HCT116 (cell line): ENCODE results near the gene SPCS3. TPM values are rescaled to one million over a fixed set of nuclear protein-coding genes. Genes with fewer than 3 reads are reported as not detected.
"Not testable (repeated sequence)": the region's sequence is repeated elsewhere in the genome, so short reads cannot be mapped to it uniquely, and the experiment has no call there.

Experiments used
- ATAC-seq: fragments of 200-7000 bp; cut with Tn5 transposase; 2 replicates; pipeline ENCODE4 v1.9.1; 2020; ENCODE audit warnings: mild to moderate bottlenecking, moderate library complexity
- BruUV-seq: library from RNA; stranded (reverse); fragments of 400-500 nt; replicated peaks from 2 replicates; lab custom pipeline; 2021; lab: Mats Ljungman, UMichigan
- CTCF ChIA-PET: fragments of 300-600 bp; sonication (Branson Sonifier 250); formaldehyde crosslinking; loops from one replicate; lab custom pipeline; 2021; ENCODE audit warnings: antibody characterized with exemption; lab: Charles Lee
- POLR2A ChIA-PET: fragments of 300-600, 350-600 bp; sonication (Branson Sonifier 250); formaldehyde crosslinking; loops from one replicate; lab custom pipeline; 2021; ENCODE audit warnings: antibody characterized with exemption; lab: Charles Lee
- RAD21 ChIA-PET, 2 experiments: fragments of 300-600 bp; sonication (Branson Sonifier 250); formaldehyde crosslinking; loops; one replicate each; lab custom pipeline; 2023; ENCODE audit warnings: low total read pairs in 2 of 2; ENCODE audit not compliant: uncharacterized antibody in 2 of 2, unreplicated experiment in 2 of 2, low non-redundant PET in 1 of 2; lab: Charles Lee
- DNase-seq: peaks from one replicate; pipeline ENCODE4 v3.0.0-alpha.2; 2010; ENCODE audit warnings: low read depth, low spot score
- H2AFZ ChIP-seq: fragments of 200-600 bp; shearing (Covaris generic), sonication (generic); 2 replicates; pipeline ENCODE4 v1.6.1; 2017; ENCODE audit warnings: low read depth, mixed run types, mixed read lengths, antibody characterized with exemption, low read length; ENCODE audit not compliant: poor library complexity, severe bottlenecking
- H3K27ac ChIP-seq: 2 replicates; pipeline ENCODE4 v1.5.1; 2012; ENCODE audit warnings: low read depth, low read length
- H3K27me3 ChIP-seq: fragments of 200-600 bp; sonication (generic); 2 replicates; pipeline ENCODE4 v1.6.1; 2016; ENCODE audit warnings: mixed run types, low read length, mixed read lengths; ENCODE audit not compliant: insufficient read depth
- H3K36me3 ChIP-seq, 2 experiments: fragments of 200-500 bp in 1 of 2; fragments of 200-600 bp in 1 of 2; sonication (Bioruptor generic) in 1 of 2; sonication (generic) in 1 of 2; 2 replicates each; pipeline versions ENCODE4 v1.5.1 to v1.6.1; 2014 to 2016; ENCODE audit warnings: low read length in 2 of 2, inconsistent platforms in 1 of 2, mixed read lengths in 1 of 2, mixed run types in 1 of 2; ENCODE audit not compliant: insufficient read depth in 2 of 2, control insufficient read depth in 1 of 2
- H3K4me1 ChIP-seq, 2 experiments: fragments of 200-600 bp in 1 of 2; sonication (generic) in 1 of 2; 2 replicates each; pipeline versions ENCODE4 v1.5.1 to v1.6.1; 2012 to 2017; ENCODE audit warnings: low read length in 2 of 2, inconsistent platforms in 1 of 2, mild to moderate bottlenecking in 1 of 2, mixed read lengths in 1 of 2, mixed run types in 1 of 2, moderate library complexity in 1 of 2; ENCODE audit not compliant: insufficient read depth in 2 of 2, control insufficient read depth in 1 of 2
- H3K4me2 ChIP-seq: fragments of 200-600 bp; sonication (generic); 2 replicates; pipeline ENCODE4 v1.6.1; 2017; ENCODE audit warnings: mixed run types, low read length, mixed read lengths
- H3K4me3 ChIP-seq, 2 experiments: fragments of 200-600 bp in 1 of 2; sonication (generic) in 1 of 2; replicated peaks in 1 of 2; 2 replicates each; pipeline ENCODE4 v1.5.1; 2011 to 2016; ENCODE audit warnings: low read length in 2 of 2, control low read depth in 1 of 2, low read depth in 1 of 2, mild to moderate bottlenecking in 1 of 2, mixed read lengths in 1 of 2, mixed run types in 1 of 2
- H3K79me2 ChIP-seq: fragments of 200-600 bp; sonication (generic); 2 replicates; pipeline ENCODE4 v1.6.1; 2017; ENCODE audit warnings: mild to moderate bottlenecking, mixed run types, low read length, moderate library complexity, mixed read lengths; ENCODE audit not compliant: insufficient read depth
- H3K9ac ChIP-seq: fragments of 200-600 bp; sonication (generic); 2 replicates; pipeline ENCODE4 v1.6.1; 2016; ENCODE audit warnings: low read length, mixed read lengths
- H3K9me2 ChIP-seq: fragments of 200-600 bp; sonication (generic), shearing (Covaris generic); 2 replicates; pipeline ENCODE4 v1.6.1; 2017; ENCODE audit warnings: mixed run types, mild to moderate bottlenecking, moderate library complexity; ENCODE audit not compliant: insufficient read depth
- H3K9me3 ChIP-seq, 2 experiments: fragments of 200-500 bp in 1 of 2; fragments of 200-600 bp in 1 of 2; sonication (Bioruptor generic) in 1 of 2; sonication (generic) in 1 of 2; 2 replicates each; pipeline ENCODE4 v1.6.1; 2014 to 2017; ENCODE audit warnings: low read length in 2 of 2, mixed read lengths in 2 of 2, inconsistent platforms in 1 of 2, low read depth in 1 of 2, mild to moderate bottlenecking in 1 of 2, mixed run types in 1 of 2, moderate library complexity in 1 of 2; ENCODE audit not compliant: control insufficient read depth in 1 of 2, insufficient read depth in 1 of 2
- H4K20me1 ChIP-seq: fragments of 200-600 bp; sonication (generic), shearing (Covaris generic); 2 replicates; pipeline ENCODE4 v1.6.1; 2017; ENCODE audit warnings: mixed run types, mild to moderate bottlenecking, moderate library complexity; ENCODE audit not compliant: insufficient read depth
- CTCF ChIP-seq, 3 experiments: fragments of 200-600 bp in 1 of 3; sonication (generic) in 1 of 3; IDR thresholded peaks in 2 of 3; conservative IDR thresholded peaks in 1 of 3; 2 replicates each; pipeline ENCODE4 v1.5.1; 2012 to 2017; ENCODE audit warnings: low read depth in 2 of 3, low read length in 2 of 3, antibody characterized with exemption in 1 of 3, borderline replicate concordance in 1 of 3, control low read depth in 1 of 3, mild to moderate bottlenecking in 1 of 3, mixed read lengths in 1 of 3, mixed run types in 1 of 3, moderate library complexity in 1 of 3; ENCODE audit not compliant: insufficient read depth in 1 of 3
- SIN3A ChIP-seq: IDR thresholded peaks from 2 replicates; pipeline ENCODE4 v1.6.1; 2012; ENCODE audit warnings: low read depth
- TCF7L2 ChIP-seq: IDR thresholded peaks from 2 replicates; pipeline ENCODE4 v1.7.0; 2011; ENCODE audit warnings: borderline replicate concordance, inconsistent platforms; ENCODE audit not compliant: insufficient read depth, insufficient read length; ENCODE audit errors: extremely low read depth
- YY1 ChIP-seq: IDR thresholded peaks from 2 replicates; pipeline ENCODE4 v1.6.1; 2011; ENCODE audit warnings: low read length, low read depth, moderate library complexity, mild to moderate bottlenecking; ENCODE audit not compliant: insufficient replicate concordance; ENCODE audit errors: extremely low read depth
- ZBTB33 ChIP-seq: IDR thresholded peaks from 2 replicates; pipeline ENCODE4 v1.6.1; 2011; ENCODE audit warnings: mild to moderate bottlenecking, low read length, moderate library complexity; ENCODE audit not compliant: insufficient replicate concordance; ENCODE audit errors: extremely low read depth
- intact Hi-C: fragments of 100-400 bp; cut with micrococcal nuclease; formaldehyde crosslinking; loops from 2 replicates; pipeline ENCODE4 v1.10.0; 2022
- total RNA-seq: library from RNA; stranded (reverse); gene quantifications from one replicate; pipeline ENCODE4 v1.2.1, GENCODE V29; 2021; ENCODE audit not compliant: unreplicated experiment

The SPCS3 gene
- total RNA-seq, 1 experiment from 2014 or later = 135 TPM

- RAD21 ChIA-PET, H3K9me3 ChIP-seq, H3K27me3 ChIP-seq, intact Hi-C loops, H3K4me1 ChIP-seq, ATAC-seq, H3K27ac ChIP-seq, H3K4me2 ChIP-seq, BruUV-seq, POLR2A ChIA-PET, H3K9ac ChIP-seq, H3K9me2 ChIP-seq, H3K4me3 ChIP-seq, H2AFZ ChIP-seq, DNase-seq: not testable (repeated sequence)
- H3K79me2 ChIP-seq = peaks cover 94% of the 10 kb centered on the region
- CTCF ChIA-PET = interaction anchor here (1.0 kb wide), 1 partner anchor 16 kb away, joined by 3 read pairs; no protein-coding TSS in a partner anchor
- peaks cover 11% of the 10 kb centered on the region; the same call in 1 of the 2 replicates for H4K20me1 ChIP-seq
- H3K36me3 ChIP-seq = peaks cover 2 to 12% of the 10 kb centered on the region in 2 experiments; a peak in 1 of 4 replicates
Observed at GRCh38 chr4:176324876-176325275, 5.1 kb downstream of the SPCS3 start.

- no peak for DNase-seq
- no TSS peak for BruUV-seq
- Histone ChIP-seq H3K27ac (no peak overlapping the region), H3K4me2 (no peak overlapping the region), H3K4me1 (no peaks in the 10 kb centered on the region), H3K9me2 (no peaks in the 10 kb centered on the region), H3K4me3 (no peak overlapping the region), H4K20me1 (peaks cover 3% of the 10 kb centered on the region; the same call in 1 of the 2 replicates), H2AFZ (no peak overlapping the region), H3K36me3 (peaks cover 2 to 6% of the 10 kb centered on the region in 2 experiments; a peak in 1 of 4 replicates), H3K9ac (no peak overlapping the region), H3K9me3 (no peaks in the 10 kb centered on the region), H3K27me3 (no peaks in the 10 kb centered on the region), H3K79me2 (peaks cover 21% of the 10 kb centered on the region)
- no peak for ATAC-seq
- POLR2A ChIA-PET = no interaction called here
- TF ChIP-seq YY1 (no peak), CTCF (IDR thresholded peaks at IDR 0.05 in 2 of 3, conservative IDR thresholded peaks at IDR 0.05 in 1 of 3; ENCODE audit: borderline replicate concordance in 1 of 3, insufficient read depth in 1 of 3, low read depth in 2 of 3, low read length in 2 of 3) (no peak), ZBTB33 (no peak), SIN3A (no peak), TCF7L2 (no peak)
- CTCF ChIA-PET = interaction anchor here (1.1 kb wide), 1 partner anchor 210 kb away, joined by 4 read pairs; no protein-coding TSS in a partner anchor
- intact Hi-C loops = no loop called here
- RAD21 ChIA-PET = no interaction called here
Observed at GRCh38 chr4:176333076-176333475, 13.3 kb downstream of the SPCS3 start.
